HL-60 (cell line): ENCODE data around the gene MRPL17.
"Not testable (repeated sequence)": the region's sequence is repeated elsewhere in the genome, so short reads cannot be mapped to it uniquely, and the experiment has no call there.

Experiments used
- DNase-seq, 2 experiments: peaks; one replicate each; pipeline ENCODE4 v3.0.0-alpha.2; 2010 to 2020; ENCODE audit warnings: low read depth in 1 of 2, low spot score in 1 of 2
- H3K27ac ChIP-seq: fragments of 250-450 bp; sonication (Bioruptor Pico); replicated peaks from 2 replicates; pipeline ENCODE4 v1.5.1; 2020; ENCODE audit warnings: mild to moderate bottlenecking, moderate library complexity
- H3K27me3 ChIP-seq: fragments of 250-450 bp; sonication (Bioruptor Pico); 2 replicates; pipeline ENCODE4 v1.5.1; 2021; ENCODE audit warnings: mild to moderate bottlenecking, moderate library complexity; ENCODE audit not compliant: insufficient read depth, poor library complexity, severe bottlenecking
- H3K4me3 ChIP-seq: replicated peaks from 2 replicates; pipeline ENCODE4 v1.5.1; 2011; ENCODE audit warnings: mild to moderate bottlenecking, control low read depth, low read length; ENCODE audit not compliant: insufficient read depth
- GABPA ChIP-seq: IDR thresholded peaks from 2 replicates; pipeline ENCODE4 v1.6.1; 2012; ENCODE audit warnings: low read depth
- REST ChIP-seq: IDR thresholded peaks from 2 replicates; pipeline ENCODE4 v1.6.1; 2012; ENCODE audit warnings: low read depth; ENCODE audit not compliant: insufficient replicate concordance
- SPI1 ChIP-seq: IDR thresholded peaks from 2 replicates; pipeline ENCODE4 v1.6.1; 2012; ENCODE audit warnings: low read depth, mild to moderate bottlenecking, borderline replicate concordance
- TF ChIP-seq, protein P1 (sequence below): IDR thresholded peaks from one replicate; pipeline ENCODE4 v1.5.1; 2011; ENCODE audit warnings: low read length, control low read depth, inconsistent platforms; ENCODE audit not compliant: insufficient read depth

The MRPL17 gene

DNA sequence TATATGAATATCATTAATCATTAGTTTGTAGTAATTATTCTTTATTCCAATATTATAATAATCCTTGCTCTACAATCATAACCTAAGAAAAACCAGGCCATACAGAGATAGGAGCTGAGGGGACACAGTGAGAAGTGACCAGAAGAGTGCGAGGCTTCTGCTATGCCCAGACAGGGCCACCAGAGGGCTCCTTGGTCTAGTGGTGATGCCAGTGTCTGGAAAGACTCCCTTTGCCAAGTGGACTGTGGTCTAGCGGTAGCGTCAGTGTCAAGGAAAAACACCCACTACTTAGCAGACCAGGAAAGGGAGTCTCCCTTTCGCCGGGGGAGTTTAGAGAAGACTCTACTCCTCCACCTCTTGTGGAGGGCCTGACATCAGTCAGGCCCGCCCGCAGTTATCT lies 28.4 kb upstream of the MRPL17 start:
- not testable (repeated sequence) for H3K27ac ChIP-seq, H3K4me3 ChIP-seq, H3K27me3 ChIP-seq
- TF ChIP-seq, protein P1, sequence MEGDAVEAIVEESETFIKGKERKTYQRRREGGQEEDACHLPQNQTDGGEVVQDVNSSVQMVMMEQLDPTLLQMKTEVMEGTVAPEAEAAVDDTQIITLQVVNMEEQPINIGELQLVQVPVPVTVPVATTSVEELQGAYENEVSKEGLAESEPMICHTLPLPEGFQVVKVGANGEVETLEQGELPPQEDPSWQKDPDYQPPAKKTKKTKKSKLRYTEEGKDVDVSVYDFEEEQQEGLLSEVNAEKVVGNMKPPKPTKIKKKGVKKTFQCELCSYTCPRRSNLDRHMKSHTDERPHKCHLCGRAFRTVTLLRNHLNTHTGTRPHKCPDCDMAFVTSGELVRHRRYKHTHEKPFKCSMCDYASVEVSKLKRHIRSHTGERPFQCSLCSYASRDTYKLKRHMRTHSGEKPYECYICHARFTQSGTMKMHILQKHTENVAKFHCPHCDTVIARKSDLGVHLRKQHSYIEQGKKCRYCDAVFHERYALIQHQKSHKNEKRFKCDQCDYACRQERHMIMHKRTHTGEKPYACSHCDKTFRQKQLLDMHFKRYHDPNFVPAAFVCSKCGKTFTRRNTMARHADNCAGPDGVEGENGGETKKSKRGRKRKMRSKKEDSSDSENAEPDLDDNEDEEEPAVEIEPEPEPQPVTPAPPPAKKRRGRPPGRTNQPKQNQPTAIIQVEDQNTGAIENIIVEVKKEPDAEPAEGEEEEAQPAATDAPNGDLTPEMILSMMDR = peak; percentile 53
- DNase-seq = peak in 1 of 2 experiments; percentile 53

GRCh38 chr11:6708876-6709275 lies 25.7 kb upstream of the MRPL17 start:
- DNase-seq = no peak
- TF ChIP-seq, protein P1 = no peak
- TF ChIP-seq REST (no peak), SPI1 (no peak)
- Histone ChIP-seq H3K27me3 (no peaks in the 10 kb centered on the region), H3K27ac (no peak overlapping the region), H3K4me3 (no peak overlapping the region)

DNA sequence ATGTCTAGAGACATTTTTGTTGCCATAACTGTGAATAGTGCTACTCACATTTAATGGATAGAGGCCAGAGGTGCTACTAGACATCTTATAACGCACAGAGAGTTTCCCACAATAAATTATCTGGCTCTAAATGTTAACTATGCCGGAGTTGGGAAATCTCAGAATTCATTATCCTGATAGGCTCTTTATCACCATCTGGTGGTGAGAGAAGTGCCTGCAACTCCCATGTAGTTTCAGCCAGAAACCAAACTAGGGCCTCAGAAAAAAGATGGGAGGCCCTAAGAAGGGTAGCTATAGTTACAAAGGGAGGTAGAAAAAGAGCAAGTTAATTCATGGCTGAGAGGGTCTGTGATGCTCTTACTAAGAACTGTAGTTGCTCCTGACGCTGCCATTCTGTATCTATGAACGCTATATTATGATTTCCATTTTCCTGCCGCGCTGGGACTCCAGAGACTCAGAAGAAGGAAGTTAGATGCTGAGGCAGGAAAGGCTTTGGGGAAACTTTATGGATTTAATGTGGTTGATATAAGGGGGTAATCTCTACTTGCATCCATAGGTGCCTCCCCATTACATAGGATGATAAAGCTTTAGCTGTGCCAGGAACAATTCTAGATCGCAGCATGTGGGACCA lies 22.9 kb upstream of the MRPL17 start:
- TF ChIP-seq REST (no peak), GABPA (no peak), SPI1 (no peak)
- TF ChIP-seq, protein P1 = peak; percentile 87
- H3K4me3 ChIP-seq = no peak overlapping the region
- no peak overlapping the region for H3K27ac ChIP-seq
- no peaks in the 10 kb centered on the region for H3K27me3 ChIP-seq
- DNase-seq = peak in 1 of 2 experiments; percentile 31
